NCI-H2196 (cell line): ENCODE measurements around the gene CLK2.
"Not testable (repeated sequence)": the region's sequence is repeated elsewhere in the genome, so short reads cannot be mapped to it uniquely, and the experiment has no call there.

Source experiments
- DNase-seq: peaks from one replicate; lab custom pipeline; 2025; ENCODE audit not compliant: unreplicated experiment; lab: John Stamatoyannopoulos, UW

Gene CLK2

DNA sequence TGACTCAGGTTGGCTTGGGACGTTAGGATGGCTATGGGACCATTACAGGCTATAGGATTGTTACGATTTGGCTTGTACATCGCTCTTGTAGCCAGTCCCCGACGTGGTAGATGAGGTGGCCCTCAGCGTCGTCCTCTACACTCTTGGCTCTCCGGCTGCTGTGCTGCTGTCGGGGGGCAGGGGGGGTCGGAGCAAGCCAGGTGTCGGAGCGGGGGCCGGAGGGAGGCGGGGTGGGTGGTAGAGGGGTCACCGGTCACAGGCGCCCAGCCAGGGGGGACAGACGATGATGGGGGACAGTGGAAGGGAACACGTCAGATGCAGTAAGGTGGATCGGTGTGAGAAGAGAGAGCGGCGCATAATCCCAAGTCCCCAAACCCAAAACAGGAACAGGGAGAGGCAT lies 4.7 kb downstream of the CLK2 start:
- no peak for DNase-seq

- DNase-seq: no peak
Observed at GRCh38 chr1:155267373-155267772, 5.9 kb downstream of the CLK2 start.

GRCh38 chr1:155266553-155266952 lies 6.8 kb downstream of the CLK2 start:
- DNase-seq: no peak

- no peak for DNase-seq
Observed at GRCh38 chr1:155263067-155263466, 10.2 kb downstream of the CLK2 start.

- DNase-seq: peak; percentile 97
Observed at GRCh38 chr1:155261852-155262673, 11.2 kb downstream of the CLK2 start, which contains the start of gene SCAMP3. Gene SCAMP3 (minus strand): TSS chr1:155262360. CDS start chr1:155262151, 209 bp downstream.

DNA sequence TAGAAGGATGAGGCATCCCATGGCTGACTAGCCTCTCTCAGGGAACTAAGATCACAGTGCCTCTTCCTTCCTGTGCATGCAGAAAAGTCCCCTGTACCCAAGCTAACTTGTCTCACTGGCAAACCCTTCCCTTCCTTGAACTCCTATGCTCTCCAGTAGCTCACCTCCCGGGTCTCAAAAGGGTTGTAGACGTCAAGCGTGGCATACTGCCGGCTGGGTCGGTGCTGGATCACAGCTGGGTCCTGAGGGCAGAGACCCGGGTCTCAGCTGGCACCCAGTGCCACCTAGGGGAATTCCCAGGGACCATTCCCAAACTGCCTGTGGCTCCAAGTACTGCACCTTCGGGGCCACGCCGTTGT lies 11.8 kb downstream of the CLK2 start:
- no peak for DNase-seq

GRCh38 chr1:155260276-155260675 lies 13.0 kb downstream of the CLK2 start:
- no peak for DNase-seq

DNA sequence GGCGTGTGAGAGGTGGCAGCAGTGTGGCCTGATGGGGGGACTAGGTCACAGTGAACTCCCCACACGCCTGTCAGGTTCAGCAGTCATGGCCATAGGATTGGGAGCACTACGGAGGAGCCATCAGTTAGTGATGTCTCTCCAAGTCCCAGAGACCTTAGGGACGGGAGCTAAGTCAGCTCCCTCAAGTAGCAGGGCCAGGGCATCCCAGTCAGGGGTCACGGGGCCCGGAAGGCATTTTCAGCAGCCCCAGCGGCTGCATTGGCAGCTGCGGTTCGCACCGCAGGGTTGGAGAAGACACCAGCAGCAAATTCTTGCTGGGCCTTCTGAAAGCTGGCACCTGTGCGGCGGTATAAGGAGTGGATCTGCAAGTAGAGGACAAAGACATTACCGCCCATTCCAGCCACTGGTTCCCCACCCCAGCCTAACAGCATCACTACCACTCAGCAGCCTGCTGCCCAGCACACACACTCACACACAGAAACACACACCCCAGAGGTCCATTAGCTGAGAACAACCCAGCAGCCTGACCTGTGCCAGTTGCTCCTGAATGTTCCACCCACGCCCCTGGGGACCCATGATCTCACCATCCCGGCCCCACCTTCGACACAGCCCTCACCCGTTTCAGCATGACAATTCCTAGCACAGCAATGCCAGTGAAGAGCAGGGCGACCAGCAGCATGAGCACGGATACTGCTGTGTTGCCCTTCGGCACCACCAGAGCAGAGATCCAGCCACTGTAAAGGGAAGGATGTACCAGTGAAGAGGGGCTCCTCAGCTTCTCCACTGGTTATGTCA lies 17.0 kb downstream of the CLK2 start:
- DNase-seq: no peak

- DNase-seq: peak; percentile 79
Observed at GRCh38 chr1:155255243-155256007, 17.9 kb downstream of the CLK2 start, which contains the start of gene ENTREP3. Gene ENTREP3 (minus strand): TSS chr1:155255483. CDS start chr1:155254877, 606 bp downstream.

- DNase-seq: no peak
Observed at GRCh38 chr1:155254714-155255242, 18.5 kb downstream of the CLK2 start.

GRCh38 chr1:155254228-155254713 lies 19.0 kb downstream of the CLK2 start:
- no peak for DNase-seq

GRCh38 chr1:155253797-155254196 lies 19.5 kb downstream of the CLK2 start:
- no peak for DNase-seq

DNA sequence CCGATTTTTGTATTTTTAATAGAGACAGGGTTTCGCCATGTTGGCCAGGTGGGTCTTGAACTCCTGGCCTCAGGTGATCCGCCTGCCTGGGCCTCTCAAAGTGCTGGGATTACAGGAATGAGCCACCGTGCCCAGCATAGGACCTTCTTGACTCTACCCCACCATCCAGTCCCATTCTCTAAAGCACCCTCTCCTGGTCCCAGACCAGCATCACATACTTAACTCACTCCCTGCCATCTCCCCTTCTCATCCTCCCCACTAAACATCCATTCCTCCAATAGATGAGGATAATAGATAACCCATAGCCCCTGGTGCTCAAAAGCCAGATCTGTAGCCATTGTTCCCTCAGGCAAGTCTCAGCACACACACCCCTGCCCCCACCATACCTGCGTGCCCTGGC lies 20.1 kb downstream of the CLK2 start:
- no peak for DNase-seq

DNA sequence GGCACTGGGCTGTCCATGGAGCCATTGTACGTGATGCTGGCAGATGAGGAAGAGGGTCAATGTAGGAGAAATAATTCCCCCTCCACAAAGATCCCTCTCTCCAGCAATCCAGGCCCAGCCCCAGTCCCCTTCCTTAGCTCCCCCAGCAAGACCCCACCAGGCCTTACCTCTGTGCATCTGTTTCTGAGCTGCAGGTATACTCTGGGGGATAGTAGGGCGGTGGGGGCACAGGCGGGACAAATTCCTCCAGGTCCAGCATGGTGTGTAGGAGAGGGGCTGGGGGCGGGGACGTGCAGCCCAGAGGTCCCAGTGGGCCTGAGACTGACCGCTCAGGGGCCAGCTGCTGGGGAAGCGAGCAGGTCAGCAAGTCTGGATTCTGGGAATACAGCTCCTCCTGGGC lies 21.7 kb downstream of the CLK2 start:
- DNase-seq: no peak

- peak; percentile 90 for DNase-seq
Observed at GRCh38 chr1:155250633-155251449, 22.5 kb downstream of the CLK2 start.

GRCh38 chr1:155250246-155250632 lies 23.1 kb downstream of the CLK2 start:
- DNase-seq: no peak

DNA sequence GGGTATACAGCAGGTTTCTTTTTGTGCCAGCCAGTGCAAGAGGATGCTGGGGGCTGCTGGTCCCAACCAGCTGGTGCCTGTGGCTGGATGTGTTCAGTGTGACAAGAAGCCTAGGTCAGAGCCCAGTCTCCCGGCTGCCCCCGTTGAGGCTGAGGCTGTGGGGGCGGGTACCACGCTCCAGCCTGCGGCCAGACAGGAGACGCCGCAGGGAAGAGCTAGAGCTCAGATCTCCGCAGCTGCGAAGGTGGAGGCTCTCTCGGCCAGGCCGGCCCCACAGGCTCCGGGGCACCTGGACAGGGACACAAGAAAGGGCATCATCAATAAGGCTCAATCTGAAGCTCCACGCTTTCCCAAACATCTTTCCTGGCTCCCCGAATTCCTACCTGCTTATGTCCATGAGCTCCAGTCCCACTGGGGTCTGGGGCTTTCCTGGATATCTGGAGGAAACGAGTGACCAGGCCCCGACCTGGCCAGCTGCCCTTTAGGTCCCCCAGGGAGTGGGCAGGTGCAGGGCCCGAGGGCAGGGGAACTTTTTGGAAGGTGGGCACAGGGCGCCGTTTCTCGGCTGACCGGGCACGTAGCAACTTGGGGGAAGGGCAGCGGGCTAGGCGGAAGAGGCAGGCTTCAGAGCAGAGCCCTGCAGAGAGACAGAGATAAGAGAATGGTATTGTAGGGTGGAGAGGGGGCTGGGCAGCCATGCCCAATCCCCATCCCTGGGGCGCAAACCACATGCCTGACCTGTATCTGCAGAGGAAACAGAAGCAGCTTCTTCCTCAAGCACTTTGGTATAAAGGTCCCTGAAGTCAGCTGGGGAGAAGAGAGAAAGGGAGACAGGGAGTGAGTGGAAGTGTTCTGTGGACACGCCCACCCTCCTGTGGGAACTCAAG lies 25.4 kb downstream of the CLK2 start:
- no peak for DNase-seq

GRCh38 chr1:155246796-155247195 lies 26.5 kb downstream of the CLK2 start:
- DNase-seq: not testable (repeated sequence)

- no peak for DNase-seq
Observed at GRCh38 chr1:155245163-155245524, 28.2 kb downstream of the CLK2 start.
